ENCODE data around the gene BTBD1.

BTBD1 gene

DNA sequence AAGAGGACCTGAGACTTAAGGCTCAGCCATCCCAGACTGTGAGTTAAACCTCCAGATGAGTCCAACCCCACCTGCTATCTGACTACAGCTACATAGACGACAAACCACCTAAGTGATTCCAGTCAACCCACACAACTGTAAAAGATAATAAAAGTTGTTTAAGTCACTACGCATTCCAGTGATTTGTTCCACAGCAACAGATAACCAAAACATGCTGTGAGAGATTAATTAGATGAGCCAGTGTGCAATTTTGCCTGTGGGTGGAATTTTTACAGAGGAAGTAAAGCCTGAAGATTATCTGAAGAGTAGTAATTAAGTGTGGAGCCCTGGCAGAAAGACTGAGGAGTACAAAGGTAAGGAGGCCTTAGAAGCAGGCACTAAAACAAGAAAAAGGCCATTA lies 5.4 kb downstream of the BTBD1 start (continued):
- TF ChIP-seq, protein P1, sequence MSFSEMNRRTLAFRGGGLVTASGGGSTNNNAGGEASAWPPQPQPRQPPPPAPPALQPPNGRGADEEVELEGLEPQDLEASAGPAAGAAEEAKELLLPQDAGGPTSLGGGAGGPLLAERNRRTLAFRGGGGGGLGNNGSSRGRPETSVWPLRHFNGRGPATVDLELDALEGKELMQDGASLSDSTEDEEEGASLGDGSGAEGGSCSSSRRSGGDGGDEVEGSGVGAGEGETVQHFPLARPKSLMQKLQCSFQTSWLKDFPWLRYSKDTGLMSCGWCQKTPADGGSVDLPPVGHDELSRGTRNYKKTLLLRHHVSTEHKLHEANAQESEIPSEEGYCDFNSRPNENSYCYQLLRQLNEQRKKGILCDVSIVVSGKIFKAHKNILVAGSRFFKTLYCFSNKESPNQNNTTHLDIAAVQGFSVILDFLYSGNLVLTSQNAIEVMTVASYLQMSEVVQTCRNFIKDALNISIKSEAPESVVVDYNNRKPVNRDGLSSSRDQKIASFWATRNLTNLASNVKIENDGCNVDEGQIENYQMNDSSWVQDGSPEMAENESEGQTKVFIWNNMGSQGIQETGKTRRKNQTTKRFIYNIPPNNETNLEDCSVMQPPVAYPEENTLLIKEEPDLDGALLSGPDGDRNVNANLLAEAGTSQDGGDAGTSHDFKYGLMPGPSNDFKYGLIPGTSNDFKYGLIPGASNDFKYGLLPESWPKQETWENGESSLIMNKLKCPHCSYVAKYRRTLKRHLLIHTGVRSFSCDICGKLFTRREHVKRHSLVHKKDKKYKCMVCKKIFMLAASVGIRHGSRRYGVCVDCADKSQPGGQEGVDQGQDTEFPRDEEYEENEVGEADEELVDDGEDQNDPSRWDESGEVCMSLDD (tag by site-specific recombination; IDR thresholded peaks at IDR 0.05): no peak
- TF ChIP-seq ZNF843 (tag by site-specific recombination; IDR thresholded peaks at IDR 0.05) (peak; percentile 95), ZNF10 (tag by site-specific recombination; IDR thresholded peaks at IDR 0.05) (no peak), ZNF157 (tag by site-specific recombination; IDR thresholded peaks at IDR 0.05) (no peak), ZNF654 (tag by site-specific recombination; IDR thresholded peaks at IDR 0.05; ENCODE audit: low read depth) (no peak), OVOL3 (tag by site-specific recombination; IDR thresholded peaks at IDR 0.05) (peak; percentile 47; the same call in 1 of the 2 replicates), ZNF211 (tag by site-specific recombination; IDR thresholded peaks at IDR 0.05; ENCODE audit: low read depth) (no peak), ZIC2 (tag by site-specific recombination; IDR thresholded peaks at IDR 0.05) (peak; percentile 64), ZNF292 (tag by site-specific recombination; IDR thresholded peaks at IDR 0.05; ENCODE audit: borderline replicate concordance, low read depth) (no peak), ZNF302 (tag by site-specific recombination; IDR thresholded peaks at IDR 0.05; ENCODE audit: low read depth) (no peak), KLF8 (tag by site-specific recombination; IDR thresholded peaks at IDR 0.05) (no peak), KLF1 (tag by site-specific recombination; IDR thresholded peaks at IDR 0.05) (no peak), ZFP3 (tag by site-specific recombination; IDR thresholded peaks at IDR 0.05; ENCODE audit: low read depth) (no peak), ZNF221 (tag by site-specific recombination; IDR thresholded peaks at IDR 0.05; ENCODE audit: borderline replicate concordance) (no peak), ZNF530 (tag by site-specific recombination; IDR thresholded peaks at IDR 0.05; ENCODE audit: low read depth) (no peak), ZBTB17 (tag by site-specific recombination; IDR thresholded peaks at IDR 0.05) (peak; percentile 44; the same call in 1 of the 2 replicates), ZNF548 (tag by site-specific recombination; IDR thresholded peaks at IDR 0.05) (no peak), ZNF426 (tag by site-specific recombination; IDR thresholded peaks at IDR 0.05) (no peak), ZFHX2 (tag by site-specific recombination; conservative IDR thresholded peaks at IDR 0.05) (peak; percentile 91)
- TF ChIP-seq, protein P2, sequence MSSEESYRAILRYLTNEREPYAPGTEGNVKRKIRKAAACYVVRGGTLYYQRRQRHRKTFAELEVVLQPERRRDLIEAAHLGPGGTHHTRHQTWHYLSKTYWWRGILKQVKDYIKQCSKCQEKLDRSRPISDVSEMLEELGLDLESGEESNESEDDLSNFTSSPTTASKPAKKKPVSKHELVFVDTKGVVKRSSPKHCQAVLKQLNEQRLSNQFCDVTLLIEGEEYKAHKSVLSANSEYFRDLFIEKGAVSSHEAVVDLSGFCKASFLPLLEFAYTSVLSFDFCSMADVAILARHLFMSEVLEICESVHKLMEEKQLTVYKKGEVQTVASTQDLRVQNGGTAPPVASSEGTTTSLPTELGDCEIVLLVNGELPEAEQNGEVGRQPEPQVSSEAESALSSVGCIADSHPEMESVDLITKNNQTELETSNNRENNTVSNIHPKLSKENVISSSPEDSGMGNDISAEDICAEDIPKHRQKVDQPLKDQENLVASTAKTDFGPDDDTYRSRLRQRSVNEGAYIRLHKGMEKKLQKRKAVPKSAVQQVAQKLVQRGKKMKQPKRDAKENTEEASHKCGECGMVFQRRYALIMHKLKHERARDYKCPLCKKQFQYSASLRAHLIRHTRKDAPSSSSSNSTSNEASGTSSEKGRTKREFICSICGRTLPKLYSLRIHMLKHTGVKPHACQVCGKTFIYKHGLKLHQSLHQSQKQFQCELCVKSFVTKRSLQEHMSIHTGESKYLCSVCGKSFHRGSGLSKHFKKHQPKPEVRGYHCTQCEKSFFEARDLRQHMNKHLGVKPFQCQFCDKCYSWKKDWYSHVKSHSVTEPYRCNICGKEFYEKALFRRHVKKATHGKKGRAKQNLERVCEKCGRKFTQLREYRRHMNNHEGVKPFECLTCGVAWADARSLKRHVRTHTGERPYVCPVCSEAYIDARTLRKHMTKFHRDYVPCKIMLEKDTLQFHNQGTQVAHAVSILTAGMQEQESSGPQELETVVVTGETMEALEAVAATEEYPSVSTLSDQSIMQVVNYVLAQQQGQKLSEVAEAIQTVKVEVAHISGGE (tag by site-specific recombination; conservative IDR thresholded peaks at IDR 0.05; ENCODE audit: low read depth): no peak
- TF ChIP-seq, protein P3, sequence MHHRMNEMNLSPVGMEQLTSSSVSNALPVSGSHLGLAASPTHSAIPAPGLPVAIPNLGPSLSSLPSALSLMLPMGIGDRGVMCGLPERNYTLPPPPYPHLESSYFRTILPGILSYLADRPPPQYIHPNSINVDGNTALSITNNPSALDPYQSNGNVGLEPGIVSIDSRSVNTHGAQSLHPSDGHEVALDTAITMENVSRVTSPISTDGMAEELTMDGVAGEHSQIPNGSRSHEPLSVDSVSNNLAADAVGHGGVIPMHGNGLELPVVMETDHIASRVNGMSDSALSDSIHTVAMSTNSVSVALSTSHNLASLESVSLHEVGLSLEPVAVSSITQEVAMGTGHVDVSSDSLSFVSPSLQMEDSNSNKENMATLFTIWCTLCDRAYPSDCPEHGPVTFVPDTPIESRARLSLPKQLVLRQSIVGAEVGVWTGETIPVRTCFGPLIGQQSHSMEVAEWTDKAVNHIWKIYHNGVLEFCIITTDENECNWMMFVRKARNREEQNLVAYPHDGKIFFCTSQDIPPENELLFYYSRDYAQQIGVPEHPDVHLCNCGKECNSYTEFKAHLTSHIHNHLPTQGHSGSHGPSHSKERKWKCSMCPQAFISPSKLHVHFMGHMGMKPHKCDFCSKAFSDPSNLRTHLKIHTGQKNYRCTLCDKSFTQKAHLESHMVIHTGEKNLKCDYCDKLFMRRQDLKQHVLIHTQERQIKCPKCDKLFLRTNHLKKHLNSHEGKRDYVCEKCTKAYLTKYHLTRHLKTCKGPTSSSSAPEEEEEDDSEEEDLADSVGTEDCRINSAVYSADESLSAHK (tag by site-specific recombination; IDR thresholded peaks at IDR 0.05): peak; percentile 59; the same call in 1 of the 2 replicates
- TF ChIP-seq, protein P4, sequence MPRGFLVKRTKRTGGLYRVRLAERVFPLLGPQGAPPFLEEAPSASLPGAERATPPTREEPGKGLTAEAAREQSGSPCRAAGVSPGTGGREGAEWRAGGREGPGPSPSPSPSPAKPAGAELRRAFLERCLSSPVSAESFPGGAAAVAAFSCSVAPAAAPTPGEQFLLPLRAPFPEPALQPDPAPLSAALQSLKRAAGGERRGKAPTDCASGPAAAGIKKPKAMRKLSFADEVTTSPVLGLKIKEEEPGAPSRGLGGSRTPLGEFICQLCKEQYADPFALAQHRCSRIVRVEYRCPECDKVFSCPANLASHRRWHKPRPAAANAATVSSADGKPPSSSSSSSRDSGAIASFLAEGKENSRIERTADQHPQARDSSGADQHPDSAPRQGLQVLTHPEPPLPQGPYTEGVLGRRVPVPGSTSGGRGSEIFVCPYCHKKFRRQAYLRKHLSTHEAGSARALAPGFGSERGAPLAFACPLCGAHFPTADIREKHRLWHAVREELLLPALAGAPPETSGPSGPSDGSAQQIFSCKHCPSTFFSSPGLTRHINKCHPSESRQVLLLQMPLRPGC (tag by site-specific recombination; IDR thresholded peaks at IDR 0.05): 0 out of 2 replicates have a peak, but pooled peaks have one; percentile 32
- TF ChIP-seq, protein P5, sequence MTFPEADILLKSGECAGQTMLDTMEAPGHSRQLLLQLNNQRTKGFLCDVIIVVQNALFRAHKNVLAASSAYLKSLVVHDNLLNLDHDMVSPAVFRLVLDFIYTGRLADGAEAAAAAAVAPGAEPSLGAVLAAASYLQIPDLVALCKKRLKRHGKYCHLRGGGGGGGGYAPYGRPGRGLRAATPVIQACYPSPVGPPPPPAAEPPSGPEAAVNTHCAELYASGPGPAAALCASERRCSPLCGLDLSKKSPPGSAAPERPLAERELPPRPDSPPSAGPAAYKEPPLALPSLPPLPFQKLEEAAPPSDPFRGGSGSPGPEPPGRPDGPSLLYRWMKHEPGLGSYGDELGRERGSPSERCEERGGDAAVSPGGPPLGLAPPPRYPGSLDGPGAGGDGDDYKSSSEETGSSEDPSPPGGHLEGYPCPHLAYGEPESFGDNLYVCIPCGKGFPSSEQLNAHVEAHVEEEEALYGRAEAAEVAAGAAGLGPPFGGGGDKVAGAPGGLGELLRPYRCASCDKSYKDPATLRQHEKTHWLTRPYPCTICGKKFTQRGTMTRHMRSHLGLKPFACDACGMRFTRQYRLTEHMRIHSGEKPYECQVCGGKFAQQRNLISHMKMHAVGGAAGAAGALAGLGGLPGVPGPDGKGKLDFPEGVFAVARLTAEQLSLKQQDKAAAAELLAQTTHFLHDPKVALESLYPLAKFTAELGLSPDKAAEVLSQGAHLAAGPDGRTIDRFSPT (tag by site-specific recombination; IDR thresholded peaks at IDR 0.05): peak; percentile 77
- TF ChIP-seq, protein P6, sequence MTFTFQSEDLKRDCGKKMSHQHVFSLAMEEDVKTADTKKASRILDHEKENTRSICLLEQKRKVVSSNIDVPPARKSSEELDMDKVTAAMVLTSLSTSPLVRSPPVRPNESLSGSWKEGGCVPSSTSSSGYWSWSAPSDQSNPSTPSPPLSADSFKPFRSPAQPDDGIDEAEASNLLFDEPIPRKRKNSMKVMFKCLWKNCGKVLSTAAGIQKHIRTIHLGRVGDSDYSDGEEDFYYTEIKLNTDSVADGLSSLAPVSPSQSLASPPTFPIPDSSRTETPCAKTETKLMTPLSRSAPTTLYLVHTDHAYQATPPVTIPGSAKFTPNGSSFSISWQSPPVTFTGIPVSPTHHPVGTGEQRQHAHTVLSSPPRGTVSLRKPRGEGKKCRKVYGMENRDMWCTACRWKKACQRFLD (tag by site-specific recombination; IDR thresholded peaks at IDR 0.05): no peak
- TF ChIP-seq, protein P7, sequence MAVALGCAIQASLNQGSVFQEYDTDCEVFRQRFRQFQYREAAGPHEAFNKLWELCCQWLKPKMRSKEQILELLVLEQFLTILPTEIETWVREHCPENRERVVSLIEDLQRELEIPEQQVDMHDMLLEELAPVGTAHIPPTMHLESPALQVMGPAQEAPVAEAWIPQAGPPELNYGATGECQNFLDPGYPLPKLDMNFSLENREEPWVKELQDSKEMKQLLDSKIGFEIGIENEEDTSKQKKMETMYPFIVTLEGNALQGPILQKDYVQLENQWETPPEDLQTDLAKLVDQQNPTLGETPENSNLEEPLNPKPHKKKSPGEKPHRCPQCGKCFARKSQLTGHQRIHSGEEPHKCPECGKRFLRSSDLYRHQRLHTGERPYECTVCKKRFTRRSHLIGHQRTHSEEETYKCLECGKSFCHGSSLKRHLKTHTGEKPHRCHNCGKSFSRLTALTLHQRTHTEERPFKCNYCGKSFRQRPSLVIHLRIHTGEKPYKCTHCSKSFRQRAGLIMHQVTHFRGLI (tag by site-specific recombination; IDR thresholded peaks at IDR 0.05): no peak

Data from HEK293 (cell line).